WTC11 (cell line): ENCODE measurements around the gene KIF2A. TPM values are rescaled to one million over a fixed set of nuclear protein-coding genes. Genes with fewer than 3 reads are reported as not detected.
A peak's percentile ranks its signal among the peaks of the same experiment; 100 is the strongest.

Experiments
- ATF6 ChIP-seq: sonication (generic); formaldehyde crosslinking; IDR thresholded peaks from 2 replicates; pipeline ENCODE4 v1.8.1; 2023; ENCODE audit warnings: mild to moderate bottlenecking, missing genetic modification reagents
- CBFB ChIP-seq: sonication (generic); formaldehyde crosslinking; IDR thresholded peaks from 2 replicates; pipeline ENCODE4 v1.8.1; 2022; ENCODE audit warnings: mild to moderate bottlenecking, low read depth, missing genetic modification reagents
- CTCF ChIP-seq: fragments of 200-600 bp; IDR thresholded peaks from 2 replicates; pipeline ENCODE4 v1.8.0; 2022; ENCODE audit warnings: antibody characterized with exemption
- E2F5 ChIP-seq: sonication (generic); formaldehyde crosslinking; IDR thresholded peaks from 2 replicates; pipeline ENCODE4 v1.8.1; 2022; ENCODE audit warnings: mild to moderate bottlenecking, moderate library complexity, missing genetic modification reagents
- EMX1 ChIP-seq: fragments of 250-450 bp; sonication (Bioruptor Pico); IDR thresholded peaks from 2 replicates; pipeline ENCODE4 v1.8.0; 2021; ENCODE audit warnings: mild to moderate bottlenecking
- ERG ChIP-seq: fragments of 250-450 bp; sonication (Bioruptor Pico); IDR thresholded peaks from 2 replicates; pipeline ENCODE4 v1.8.0; 2021; ENCODE audit warnings: mild to moderate bottlenecking
- GABPB1 ChIP-seq: sonication (generic); formaldehyde crosslinking; IDR thresholded peaks from 2 replicates; pipeline ENCODE4 v1.8.1; 2023; ENCODE audit warnings: mild to moderate bottlenecking, missing genetic modification reagents
- GRHL2 ChIP-seq: fragments of 250-450 bp; sonication (Bioruptor Pico); IDR thresholded peaks from 2 replicates; pipeline ENCODE4 v1.8.0; 2022; ENCODE audit warnings: mild to moderate bottlenecking, moderate library complexity; ENCODE audit not compliant: insufficient replicate concordance, severe bottlenecking
- NFATC4 ChIP-seq: fragments of 250-450 bp; sonication (Bioruptor Pico); IDR thresholded peaks from 2 replicates; pipeline ENCODE4 v1.9.0; 2021; ENCODE audit warnings: mild to moderate bottlenecking
- OVOL2 ChIP-seq: fragments of 250-450 bp; sonication (Bioruptor Pico); IDR thresholded peaks from 2 replicates; pipeline ENCODE4 v1.9.0; 2021; ENCODE audit warnings: mild to moderate bottlenecking, borderline replicate concordance
- PRDM15 ChIP-seq: sonication (generic); formaldehyde crosslinking; IDR thresholded peaks from 2 replicates; pipeline ENCODE4 v1.8.0; 2022; ENCODE audit warnings: missing genetic modification reagents
- PRRX2 ChIP-seq: fragments of 250-450 bp; sonication (Bioruptor Pico); IDR thresholded peaks from 2 replicates; pipeline ENCODE4 v1.8.0; 2021; ENCODE audit warnings: mild to moderate bottlenecking
- SMAD3 ChIP-seq: sonication (generic); formaldehyde crosslinking; IDR thresholded peaks from 2 replicates; pipeline ENCODE4 v1.8.0; 2022; ENCODE audit warnings: missing genetic modification reagents, mild to moderate bottlenecking, borderline replicate concordance
- SMAD4 ChIP-seq: sonication (generic); formaldehyde crosslinking; IDR thresholded peaks from 2 replicates; pipeline ENCODE4 v1.8.0; 2022; ENCODE audit warnings: mild to moderate bottlenecking, missing genetic modification reagents
- SOX15 ChIP-seq: fragments of 250-450 bp; sonication (Bioruptor Pico); IDR thresholded peaks from 2 replicates; pipeline ENCODE4 v1.9.0; 2021; ENCODE audit warnings: mild to moderate bottlenecking
- STAT6 ChIP-seq: sonication (generic); formaldehyde crosslinking; conservative IDR thresholded peaks from 2 replicates; pipeline ENCODE4 v1.8.1; 2023; ENCODE audit warnings: mild to moderate bottlenecking, low read depth, missing genetic modification reagents, moderate library complexity
- TP53 ChIP-seq: sonication (generic); formaldehyde crosslinking; IDR thresholded peaks from 2 replicates; pipeline ENCODE4 v1.8.1; 2023; ENCODE audit warnings: mild to moderate bottlenecking, missing genetic modification reagents
- ZNF219 ChIP-seq: sonication (generic); formaldehyde crosslinking; IDR thresholded peaks from 2 replicates; pipeline ENCODE4 v1.8.0; 2023; ENCODE audit warnings: missing genetic modification reagents, mild to moderate bottlenecking, borderline replicate concordance
- ZNF232 ChIP-seq: sonication (generic); formaldehyde crosslinking; IDR thresholded peaks from 2 replicates; pipeline ENCODE4 v1.8.0; 2022; ENCODE audit warnings: mild to moderate bottlenecking, missing genetic modification reagents
- ZNF396 ChIP-seq: fragments of 250-450 bp; sonication (Bioruptor Pico); IDR thresholded peaks from 2 replicates; pipeline ENCODE4 v1.8.0; 2021; ENCODE audit warnings: mild to moderate bottlenecking, moderate library complexity, borderline replicate concordance
- total RNA-seq: library from RNA; stranded (reverse); gene quantifications from 3 replicates; pipeline ENCODE4 v1.2.3, GENCODE V29; 2021
- TF ChIP-seq, protein P1 (sequence below): sonication (generic); formaldehyde crosslinking; IDR thresholded peaks from 2 replicates; pipeline ENCODE4 v1.8.0; 2022; ENCODE audit warnings: mild to moderate bottlenecking, missing genetic modification reagents
- TF ChIP-seq, protein P2 (sequence below): sonication (generic); formaldehyde crosslinking; IDR thresholded peaks from 2 replicates; pipeline ENCODE4 v1.8.1; 2022; ENCODE audit warnings: low read depth, mild to moderate bottlenecking, moderate library complexity, missing genetic modification reagents, borderline replicate concordance
- TF ChIP-seq, protein P3 (sequence below): sonication (generic); formaldehyde crosslinking; IDR thresholded peaks from 2 replicates; pipeline ENCODE4 v1.8.0; 2022; ENCODE audit warnings: mild to moderate bottlenecking, missing genetic modification reagents

The KIF2A gene
- total RNA-seq, 1 experiment from 2014 or later, result 77.8 TPM

- TF ChIP-seq PRDM15 (CRISPR knock-in tag) (no peak), ZNF396 (CRISPR knock-in tag) (no peak), SOX15 (CRISPR knock-in tag) (no peak), ZNF219 (no peak), PRRX2 (no peak), SMAD4 (CRISPR knock-in tag) (0 out of 2 replicates have a peak, but pooled peaks have one; percentile 13), GRHL2 (CRISPR knock-in tag) (no peak), SMAD3 (CRISPR knock-in tag) (no peak), CTCF (no peak), EMX1 (CRISPR knock-in tag) (no peak), E2F5 (peak; percentile 68; the same call in 1 of the 2 replicates), STAT6 (CRISPR knock-in tag) (no peak), OVOL2 (no peak), ERG (no peak), GABPB1 (CRISPR knock-in tag) (peak; percentile 48; the same call in 1 of the 2 replicates), NFATC4 (CRISPR knock-in tag) (no peak), CBFB (CRISPR knock-in tag) (no peak), ZNF232 (CRISPR knock-in tag) (no peak), ATF6 (CRISPR knock-in tag) (no peak), TP53 (no peak)
- TF ChIP-seq, protein P1, sequence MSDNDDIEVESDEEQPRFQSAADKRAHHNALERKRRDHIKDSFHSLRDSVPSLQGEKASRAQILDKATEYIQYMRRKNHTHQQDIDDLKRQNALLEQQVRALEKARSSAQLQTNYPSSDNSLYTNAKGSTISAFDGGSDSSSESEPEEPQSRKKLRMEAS (CRISPR knock-in tag), result peak; percentile 97
- TF ChIP-seq, protein P2, sequence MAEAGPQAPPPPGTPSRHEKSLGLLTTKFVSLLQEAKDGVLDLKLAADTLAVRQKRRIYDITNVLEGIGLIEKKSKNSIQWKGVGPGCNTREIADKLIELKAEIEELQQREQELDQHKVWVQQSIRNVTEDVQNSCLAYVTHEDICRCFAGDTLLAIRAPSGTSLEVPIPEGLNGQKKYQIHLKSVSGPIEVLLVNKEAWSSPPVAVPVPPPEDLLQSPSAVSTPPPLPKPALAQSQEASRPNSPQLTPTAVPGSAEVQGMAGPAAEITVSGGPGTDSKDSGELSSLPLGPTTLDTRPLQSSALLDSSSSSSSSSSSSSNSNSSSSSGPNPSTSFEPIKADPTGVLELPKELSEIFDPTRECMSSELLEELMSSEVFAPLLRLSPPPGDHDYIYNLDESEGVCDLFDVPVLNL (CRISPR knock-in tag), result peak; percentile 50; the same call in 1 of the 2 replicates
- TF ChIP-seq, protein P3, sequence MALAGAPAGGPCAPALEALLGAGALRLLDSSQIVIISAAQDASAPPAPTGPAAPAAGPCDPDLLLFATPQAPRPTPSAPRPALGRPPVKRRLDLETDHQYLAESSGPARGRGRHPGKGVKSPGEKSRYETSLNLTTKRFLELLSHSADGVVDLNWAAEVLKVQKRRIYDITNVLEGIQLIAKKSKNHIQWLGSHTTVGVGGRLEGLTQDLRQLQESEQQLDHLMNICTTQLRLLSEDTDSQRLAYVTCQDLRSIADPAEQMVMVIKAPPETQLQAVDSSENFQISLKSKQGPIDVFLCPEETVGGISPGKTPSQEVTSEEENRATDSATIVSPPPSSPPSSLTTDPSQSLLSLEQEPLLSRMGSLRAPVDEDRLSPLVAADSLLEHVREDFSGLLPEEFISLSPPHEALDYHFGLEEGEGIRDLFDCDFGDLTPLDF (CRISPR knock-in tag), result peak; percentile 76; the same call in 1 of the 2 replicates
Measured at GRCh38 chr5:62403411-62404250, 97.6 kb downstream of the KIF2A start, which contains the start of gene DIMT1 (continued).
